OCI-LY7 (cell line): ENCODE data around the gene TMEM247. TPM values are rescaled to one million over a fixed set of nuclear protein-coding genes. Genes with fewer than 3 reads are reported as not detected.

Source experiments
- BruUV-seq: library from RNA; stranded (reverse); fragments of 400-500 nt; replicated peaks from 2 replicates; lab custom pipeline; 2021; lab: Mats Ljungman, UMichigan
- CTCF ChIA-PET: fragments of 300-600 bp; sonication (Branson Sonifier 250); formaldehyde crosslinking; loops from one replicate; lab custom pipeline; 2022; ENCODE audit warnings: antibody characterized with exemption; ENCODE audit not compliant: unreplicated experiment; lab: Charles Lee
- POLR2A ChIA-PET: fragments of 300-600 bp; sonication (Branson Sonifier 250); formaldehyde crosslinking; loops from one replicate; lab custom pipeline; 2022; ENCODE audit warnings: antibody characterized with exemption; lab: Charles Lee
- DNase-seq: peaks from one replicate; pipeline ENCODE4 v3.0.0-alpha.2; 2015; ENCODE audit warnings: low spot score
- H2AFZ ChIP-seq: fragments of 200-600 bp; sonication (generic), shearing (Covaris generic); 2 replicates; pipeline ENCODE4 v1.6.1; 2014; ENCODE audit warnings: mild to moderate bottlenecking, antibody characterized with exemption, low read length, moderate library complexity
- H3K27ac ChIP-seq: fragments of 200-600 bp; sonication (generic); 2 replicates; pipeline ENCODE4 v1.5.1; 2014; ENCODE audit warnings: mixed run types, low read depth, mild to moderate bottlenecking, moderate library complexity, low read length, inconsistent platforms; ENCODE audit not compliant: poor library complexity, severe bottlenecking
- H3K36me3 ChIP-seq: fragments of 200-600 bp; sonication (generic); 2 replicates; pipeline ENCODE4 v1.6.1; 2014; ENCODE audit warnings: mild to moderate bottlenecking, antibody characterized with exemption, low read length, moderate library complexity, mixed read lengths; ENCODE audit not compliant: insufficient read depth
- H3K4me1 ChIP-seq: fragments of 200-600 bp; sonication (generic); 2 replicates; pipeline ENCODE4 v1.5.1; 2014; ENCODE audit warnings: mild to moderate bottlenecking, low read length; ENCODE audit not compliant: insufficient read depth, poor library complexity, severe bottlenecking
- H3K4me2 ChIP-seq: fragments of 200-600 bp; sonication (generic); 2 replicates; pipeline ENCODE4 v1.6.1; 2014; ENCODE audit warnings: mild to moderate bottlenecking, low read length
- H3K4me3 ChIP-seq: fragments of 200-600 bp; sonication (generic); 2 replicates; pipeline ENCODE4 v1.5.1; 2014; ENCODE audit warnings: mild to moderate bottlenecking, low read depth, low read length; ENCODE audit not compliant: poor library complexity, severe bottlenecking
- H3K79me2 ChIP-seq: fragments of 200-600 bp; sonication (generic); 2 replicates; pipeline ENCODE4 v1.6.1; 2016; ENCODE audit warnings: low read depth, mild to moderate bottlenecking, low read length, moderate library complexity, mixed read lengths; ENCODE audit not compliant: insufficient read depth
- H3K9me2 ChIP-seq: fragments of 200-600 bp; sonication (generic); 2 replicates; pipeline ENCODE4 v1.6.1; 2016; ENCODE audit warnings: mild to moderate bottlenecking, low read length, mixed read lengths; ENCODE audit not compliant: insufficient read depth
- H3K9me3 ChIP-seq: fragments of 200-600 bp; sonication (generic); 2 replicates; pipeline ENCODE4 v1.6.1; 2014; ENCODE audit warnings: mild to moderate bottlenecking, mixed run types, low read length, mixed read lengths
- H4K20me1 ChIP-seq: fragments of 200-600 bp; sonication (generic); 2 replicates; pipeline ENCODE4 v1.6.1; 2014; ENCODE audit warnings: mild to moderate bottlenecking, antibody characterized with exemption, low read length, moderate library complexity, mixed read lengths; ENCODE audit not compliant: insufficient read depth
- EZH2phosphoT487 ChIP-seq: fragments of 200-600 bp; sonication (generic); IDR thresholded peaks from 2 replicates; pipeline ENCODE4 v1.6.1; 2018; ENCODE audit warnings: low read depth, borderline replicate concordance, mild to moderate bottlenecking, mixed run types, antibody characterized with exemption, low read length, moderate library complexity, mixed read lengths
- intact Hi-C: fragments of 100-400 bp; cut with micrococcal nuclease; formaldehyde crosslinking; loops from one replicate; pipeline ENCODE4 v1.10.0; 2022; ENCODE audit not compliant: unreplicated experiment
- total RNA-seq, 2 experiments: library from RNA; depleted of rRNA in 1 of 2; stranded (reverse); fragments of >200 nt in 1 of 2; shearing (Covaris generic) in 1 of 2; gene quantifications; 2 replicates each; pipeline ENCODE4 v1.2.3, GENCODE V29; 2014 to 2022
- TF ChIP-seq, protein P1 (sequence below): fragments of 200-600 bp; sonication (generic); conservative IDR thresholded peaks from 2 replicates; pipeline ENCODE4 v1.5.1; 2014; ENCODE audit warnings: mild to moderate bottlenecking, antibody characterized with exemption, low read length, moderate library complexity, mixed read lengths

The TMEM247 gene
- total RNA-seq, 2 experiments from 2014 or later: not detected

DNA sequence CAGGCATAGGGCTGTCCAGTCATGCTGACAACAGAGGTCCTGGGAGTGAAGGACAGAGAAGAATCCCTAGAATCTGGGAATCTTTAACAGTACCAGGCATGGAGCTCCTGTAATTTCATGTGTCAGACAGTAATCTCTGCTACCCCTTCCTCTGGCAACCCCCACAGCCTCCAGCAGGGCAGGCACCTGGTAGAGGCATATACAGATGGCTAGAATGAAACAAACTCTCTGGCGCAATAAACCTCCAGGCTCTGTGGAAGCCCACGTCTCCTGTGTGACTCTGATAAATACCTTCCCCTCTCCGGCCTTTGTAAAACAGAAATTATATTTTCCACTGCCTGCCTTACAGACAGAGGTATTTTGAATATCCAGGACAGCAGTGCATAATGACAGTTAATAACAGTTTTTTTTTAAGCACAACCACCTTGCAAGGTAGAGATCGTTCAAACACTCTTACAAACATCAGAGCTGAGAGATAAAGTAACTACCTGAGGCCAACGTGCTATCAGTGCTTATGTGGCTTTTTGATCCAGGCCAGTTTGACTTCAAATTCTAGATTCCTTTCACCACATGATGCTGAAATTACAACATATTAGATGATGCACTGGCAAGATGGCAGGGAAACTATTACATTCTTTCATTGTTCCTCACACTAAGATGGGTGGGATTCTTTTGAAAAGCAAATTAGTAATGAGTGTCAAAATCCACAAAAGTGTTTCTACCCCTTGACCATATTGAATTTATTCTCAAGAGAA is 47.7 kb upstream of the TMEM247 start:
- no peaks in the 10 kb centered on the region for H3K4me1 ChIP-seq
- TF ChIP-seq, protein P1, sequence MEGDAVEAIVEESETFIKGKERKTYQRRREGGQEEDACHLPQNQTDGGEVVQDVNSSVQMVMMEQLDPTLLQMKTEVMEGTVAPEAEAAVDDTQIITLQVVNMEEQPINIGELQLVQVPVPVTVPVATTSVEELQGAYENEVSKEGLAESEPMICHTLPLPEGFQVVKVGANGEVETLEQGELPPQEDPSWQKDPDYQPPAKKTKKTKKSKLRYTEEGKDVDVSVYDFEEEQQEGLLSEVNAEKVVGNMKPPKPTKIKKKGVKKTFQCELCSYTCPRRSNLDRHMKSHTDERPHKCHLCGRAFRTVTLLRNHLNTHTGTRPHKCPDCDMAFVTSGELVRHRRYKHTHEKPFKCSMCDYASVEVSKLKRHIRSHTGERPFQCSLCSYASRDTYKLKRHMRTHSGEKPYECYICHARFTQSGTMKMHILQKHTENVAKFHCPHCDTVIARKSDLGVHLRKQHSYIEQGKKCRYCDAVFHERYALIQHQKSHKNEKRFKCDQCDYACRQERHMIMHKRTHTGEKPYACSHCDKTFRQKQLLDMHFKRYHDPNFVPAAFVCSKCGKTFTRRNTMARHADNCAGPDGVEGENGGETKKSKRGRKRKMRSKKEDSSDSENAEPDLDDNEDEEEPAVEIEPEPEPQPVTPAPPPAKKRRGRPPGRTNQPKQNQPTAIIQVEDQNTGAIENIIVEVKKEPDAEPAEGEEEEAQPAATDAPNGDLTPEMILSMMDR: no peak
- TF ChIP-seq EZH2phosphoT487: no peak
- H3K4me2 ChIP-seq: no peak overlapping the region
- H2AFZ ChIP-seq: no peak overlapping the region
- H3K9me2 ChIP-seq: peaks cover 2% of the 10 kb centered on the region; the same call in 1 of the 2 replicates
- H3K9me3 ChIP-seq: no peaks in the 10 kb centered on the region
- ChIA-PET POLR2A (interaction anchor here (0.7 kb wide), 1 partner anchor 70 kb away, joined by 3 read pairs; no protein-coding TSS in a partner anchor), CTCF (no interaction called here)
- DNase-seq: no peak
- no peaks in the 10 kb centered on the region for H3K79me2 ChIP-seq
- no peak overlapping the region for H3K4me3 ChIP-seq
- no peaks in the 10 kb centered on the region for H3K36me3 ChIP-seq
- H3K27ac ChIP-seq: no peak overlapping the region
- no TSS peak for BruUV-seq
- no peaks in the 10 kb centered on the region for H4K20me1 ChIP-seq
- intact Hi-C loops: no loop called here

DNA sequence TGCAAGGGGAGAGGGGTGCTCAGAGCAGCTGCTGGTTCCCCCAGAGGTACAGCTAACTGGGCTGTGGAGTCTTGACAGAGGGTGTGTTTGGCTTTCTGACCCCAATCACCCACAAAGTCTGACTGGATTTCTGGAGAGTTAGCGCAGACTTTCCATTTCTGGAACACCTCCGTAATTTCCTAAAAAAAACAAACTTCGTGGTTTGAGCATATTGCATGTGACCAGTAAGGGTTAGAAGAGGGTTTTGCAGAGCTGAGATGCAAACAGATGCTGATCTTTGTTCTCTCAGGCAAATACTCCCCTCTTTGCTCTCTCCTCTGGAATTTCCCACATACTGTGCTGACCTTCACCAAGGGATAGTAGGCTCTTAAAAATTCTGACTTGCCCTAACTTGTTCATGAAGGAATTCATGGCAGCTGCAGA is 44.5 kb upstream of the TMEM247 start:
- ChIA-PET CTCF (no interaction called here), POLR2A (interaction anchor here (0.5 kb wide), 1 partner anchor 25 kb away, joined by 3 read pairs; no protein-coding TSS in a partner anchor)
- Histone ChIP-seq H3K27ac (no peak overlapping the region), H3K4me2 (no peak overlapping the region), H3K4me1 (no peaks in the 10 kb centered on the region), H3K9me3 (no peaks in the 10 kb centered on the region), H3K4me3 (no peak overlapping the region), H3K79me2 (no peaks in the 10 kb centered on the region), H3K36me3 (no peaks in the 10 kb centered on the region), H3K9me2 (peaks cover 4% of the 10 kb centered on the region; the same call in 1 of the 2 replicates), H2AFZ (no peak overlapping the region), H4K20me1 (no peaks in the 10 kb centered on the region)
- no peak for TF ChIP-seq EZH2phosphoT487
- TF ChIP-seq, protein P1: no peak
- DNase-seq: no peak
- intact Hi-C loops: no loop called here
- BruUV-seq: no TSS peak

DNA sequence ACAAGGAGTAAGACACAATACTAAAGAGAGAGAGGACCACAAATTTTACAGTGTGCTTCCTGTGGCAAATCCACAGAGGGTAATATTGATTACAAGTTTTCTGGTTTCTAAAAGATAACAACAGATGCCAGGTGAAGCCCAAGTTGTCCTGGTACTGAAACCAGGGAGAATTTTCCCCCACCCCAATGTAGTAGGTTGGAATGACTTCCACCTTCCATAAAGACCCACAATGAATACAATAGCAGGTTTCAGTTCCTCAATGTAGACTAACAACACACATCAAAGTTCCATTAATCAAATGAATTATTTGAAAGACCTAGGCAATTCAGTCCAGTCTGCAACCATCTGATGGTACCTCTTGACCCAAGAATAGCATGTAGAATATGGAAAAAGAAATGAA is 44.0 kb upstream of the TMEM247 start:
- POLR2A ChIA-PET: interaction anchor here (0.5 to 0.6 kb wide), 3 partner anchors 26 to 1238 kb away, joined by 3 to 6 read pairs (median 3); no protein-coding TSS in a partner anchor
- Histone ChIP-seq H3K36me3 (no peaks in the 10 kb centered on the region), H3K4me1 (no peaks in the 10 kb centered on the region), H3K79me2 (no peaks in the 10 kb centered on the region), H2AFZ (no peak overlapping the region), H3K9me2 (peaks cover 4% of the 10 kb centered on the region; the same call in 1 of the 2 replicates), H3K4me2 (no peak overlapping the region), H3K9me3 (no peaks in the 10 kb centered on the region), H3K4me3 (no peak overlapping the region), H3K27ac (no peak overlapping the region), H4K20me1 (no peaks in the 10 kb centered on the region)
- DNase-seq: peak; percentile 5
- TF ChIP-seq EZH2phosphoT487: no peak
- TF ChIP-seq, protein P1: no peak
- CTCF ChIA-PET: no interaction called here
- intact Hi-C loops: no loop called here
- BruUV-seq: no TSS peak
